ENCODE measurements around the gene SUPT3H.
"Not testable (repeated sequence)": the region's sequence is repeated elsewhere in the genome, so short reads cannot be mapped to it uniquely, and the experiment has no call there.

SUPT3H gene

GRCh38 chr6:45174045-45174444, 203.7 kb downstream of the SUPT3H start:
- peak in 1 of 5 experiments; percentile 7 for DNase-seq

- DNase-seq = peak in 1 of 5 experiments; percentile 19
Measured at GRCh38 chr6:45171380-45171779, 206.4 kb downstream of the SUPT3H start.

- DNase-seq = no peak
Measured at GRCh38 chr6:45170309-45170708, 207.4 kb downstream of the SUPT3H start.

- DNase-seq = no peak
Measured at GRCh38 chr6:45169815-45170214, 207.9 kb downstream of the SUPT3H start.

- DNase-seq = peak in 1 of 5 experiments; percentile 6
Measured at GRCh38 chr6:45163952-45164766, 213.6 kb downstream of the SUPT3H start.

GRCh38 chr6:45160305-45160704, 217.4 kb downstream of the SUPT3H start:
- no peak for DNase-seq

- peak in 2 of 5 experiments; percentile 44 to 95 for DNase-seq
Measured at GRCh38 chr6:45156075-45156474, 221.7 kb downstream of the SUPT3H start.

GRCh38 chr6:45155341-45155894, 222.3 kb downstream of the SUPT3H start:
- DNase-seq = no peak

- DNase-seq = no peak
Measured at GRCh38 chr6:45154679-45155078, 223.1 kb downstream of the SUPT3H start.

GRCh38 chr6:45148711-45149341, 228.9 kb downstream of the SUPT3H start:
- DNase-seq = no peak

GRCh38 chr6:45148278-45148677, 229.5 kb downstream of the SUPT3H start:
- DNase-seq = no peak

GRCh38 chr6:45145658-45146057, 232.1 kb downstream of the SUPT3H start:
- DNase-seq = not testable (repeated sequence)

GRCh38 chr6:45138765-45139164, 239.0 kb downstream of the SUPT3H start:
- DNase-seq = no peak

- no peak for DNase-seq
Measured at GRCh38 chr6:45136495-45136894, 241.2 kb downstream of the SUPT3H start.

GRCh38 chr6:45132658-45133294, 245.0 kb downstream of the SUPT3H start:
- no peak for DNase-seq

- no peak for DNase-seq
Measured at GRCh38 chr6:45132059-45132458, 245.7 kb downstream of the SUPT3H start.

GRCh38 chr6:45129051-45129450, 248.7 kb downstream of the SUPT3H start:
- DNase-seq = no peak

- DNase-seq = no peak
Measured at GRCh38 chr6:45127185-45127584, 250.5 kb downstream of the SUPT3H start.

- DNase-seq = no peak
Measured at GRCh38 chr6:45126033-45126432, 251.7 kb downstream of the SUPT3H start.

- no peak for DNase-seq
Measured at GRCh38 chr6:45123023-45123422, 254.7 kb downstream of the SUPT3H start.

- no peak for DNase-seq
Measured at GRCh38 chr6:45118754-45119153, 259.0 kb downstream of the SUPT3H start.

- peak in 1 of 5 experiments; percentile 65 for DNase-seq
Measured at GRCh38 chr6:45116714-45117410, 260.9 kb downstream of the SUPT3H start.

- no peak for DNase-seq
Measured at GRCh38 chr6:45115696-45116095, 262.0 kb downstream of the SUPT3H start.
